NCI-H146 (cell line): ENCODE data around the gene PAFAH1B1.

Experiments
- DNase-seq: peaks from one replicate; lab custom pipeline; 2025; lab: John Stamatoyannopoulos, UW

The PAFAH1B1 gene

DNA sequence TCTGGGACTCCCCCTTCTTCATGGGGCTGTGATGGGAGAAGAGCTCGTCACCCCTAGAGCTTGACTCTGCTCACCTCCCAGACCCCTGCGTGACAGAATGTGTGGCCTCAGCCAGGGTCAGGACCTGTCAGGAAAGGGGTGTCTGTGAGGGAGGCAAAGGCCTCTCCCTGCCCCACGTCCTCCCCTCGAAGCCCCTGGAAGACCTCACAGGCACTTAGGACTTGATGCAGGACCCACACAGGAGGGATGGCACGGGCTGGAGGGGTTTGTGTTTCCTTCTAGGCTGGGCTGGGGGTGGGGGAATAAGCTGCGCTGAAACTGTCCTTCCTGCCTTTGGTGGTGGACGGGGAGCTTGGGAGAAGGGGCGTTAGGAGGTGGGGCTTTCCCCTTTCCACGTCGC is 129.2 kb downstream of the PAFAH1B1 start:
- no peak for DNase-seq

DNA sequence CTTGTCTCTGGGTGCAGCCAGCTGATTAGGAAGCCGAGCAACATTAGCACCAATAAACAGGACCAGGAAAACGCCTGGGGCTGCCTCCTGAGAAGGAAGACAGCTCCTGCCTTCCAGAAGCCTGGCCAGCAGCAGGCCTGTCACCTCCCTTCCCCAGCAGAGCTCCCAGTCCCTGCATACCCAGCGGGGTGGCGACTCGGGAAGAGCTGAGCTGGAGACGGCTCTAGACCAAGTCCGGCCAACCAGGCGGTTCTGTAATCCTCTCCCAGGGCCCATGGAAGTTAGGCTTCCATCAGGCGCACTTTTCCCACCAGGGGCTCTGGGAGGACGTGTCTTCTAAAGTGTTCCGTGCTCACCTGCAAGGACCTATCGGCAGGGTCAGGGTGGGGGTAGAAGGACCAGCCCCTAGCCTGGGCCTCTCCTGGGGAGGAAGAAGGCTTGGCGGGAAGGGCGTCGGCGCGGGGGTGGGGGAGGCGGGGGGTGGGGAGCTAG is 130.1 kb downstream of the PAFAH1B1 start:
- no peak for DNase-seq

DNA sequence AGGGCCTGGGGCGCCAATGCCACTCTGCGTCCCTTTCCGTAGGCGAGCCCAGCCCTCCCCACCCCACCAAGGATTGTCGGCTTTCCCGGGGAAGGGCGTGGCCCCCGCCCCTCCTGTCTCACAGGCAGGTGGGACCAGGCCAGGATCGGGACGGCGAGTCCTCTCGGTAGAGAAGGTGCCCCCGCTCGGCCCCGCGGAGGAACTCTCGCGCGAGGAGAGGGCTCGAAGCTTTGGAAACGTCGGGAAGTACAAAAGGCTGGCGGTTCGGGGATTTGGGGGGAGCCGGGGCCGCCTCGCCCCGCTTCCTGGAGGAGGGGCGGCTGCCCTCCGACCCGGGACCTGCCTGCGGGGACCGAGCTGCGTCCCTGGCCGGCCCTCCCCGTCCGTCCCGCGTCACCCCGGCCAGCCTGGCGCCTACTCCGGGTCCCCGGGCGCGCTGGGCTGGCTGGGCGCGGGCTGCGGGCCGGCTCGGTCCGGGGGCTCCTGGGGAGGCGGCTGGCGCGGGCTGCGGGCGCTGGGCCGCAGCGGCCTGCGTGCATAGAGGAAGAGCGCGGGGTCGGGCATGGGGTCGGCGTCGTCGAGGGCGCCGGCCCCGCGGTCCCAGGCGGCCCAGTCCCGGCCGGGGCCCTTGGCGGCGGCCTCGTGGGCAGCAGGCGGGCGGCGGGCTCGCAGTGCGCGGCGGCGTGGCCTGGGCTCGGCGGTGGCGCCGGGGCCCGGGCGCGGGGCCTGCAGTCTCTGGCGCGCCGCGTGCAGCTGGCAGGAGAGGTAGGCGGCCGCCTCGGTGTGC is 130.7 kb downstream of the PAFAH1B1 start:
- DNase-seq = no peak

- no peak for DNase-seq
These were observed 131.3 kb downstream of the PAFAH1B1 start for GRCh38 chr17:2724784-2725164.

DNA sequence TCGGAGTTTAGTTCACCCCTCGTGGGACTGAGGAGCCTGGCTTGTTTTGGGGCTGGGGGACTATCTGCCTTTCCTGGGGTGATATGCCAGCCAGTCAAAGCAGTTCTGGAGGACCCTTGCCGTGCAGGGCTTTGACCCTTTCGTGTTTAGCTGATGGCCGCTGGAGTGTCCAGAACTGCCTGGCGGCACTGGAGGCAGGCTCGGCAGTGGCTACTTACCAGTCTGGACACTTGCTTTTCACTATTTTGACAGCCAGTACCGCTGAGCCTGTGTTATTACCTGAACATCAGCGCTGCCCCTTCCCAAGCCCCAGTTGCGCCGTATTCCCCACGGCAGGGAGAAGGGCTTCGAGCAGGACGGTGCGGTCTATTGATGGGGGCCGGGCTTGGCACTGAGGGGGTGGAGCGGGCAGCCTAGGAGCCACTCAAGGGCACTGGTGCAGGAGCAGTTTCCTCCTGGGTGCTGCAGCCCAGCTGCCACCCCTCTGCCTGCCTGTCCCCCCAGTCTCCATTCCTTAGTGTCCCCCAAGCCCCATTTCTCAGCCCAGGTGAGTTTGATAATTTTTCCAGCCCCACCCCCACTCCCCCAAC is 137.4 kb downstream of the PAFAH1B1 start:
- DNase-seq = no peak

DNA sequence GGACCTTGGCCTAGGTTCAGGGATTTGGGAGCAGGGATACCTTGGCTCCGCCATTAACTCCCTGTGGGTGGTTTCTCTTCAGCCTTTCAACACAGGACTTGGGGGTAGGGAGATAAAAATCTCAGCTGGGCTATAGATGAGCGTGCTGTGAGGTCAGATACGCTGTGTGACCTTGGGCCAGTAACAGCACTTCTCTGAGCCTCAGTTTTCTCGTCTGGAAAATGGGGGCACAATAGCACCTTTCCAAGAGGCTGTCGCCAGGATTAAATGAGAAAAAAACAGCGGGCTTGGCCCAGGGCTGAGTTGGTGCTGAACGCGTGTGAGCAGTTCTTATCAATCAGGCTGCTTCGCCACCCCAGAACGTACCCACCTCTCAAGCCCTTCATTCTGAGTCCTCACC is 138.4 kb downstream of the PAFAH1B1 start:
- DNase-seq = no peak

- no peak for DNase-seq
These were observed 141.5 kb downstream of the PAFAH1B1 start for GRCh38 chr17:2734939-2735338.
